ENCODE data around the gene BSG.

GRCh38 chr19:571566-571974 is 826 bp upstream of the BSG start:
- TF ChIP-seq POLR2AphosphoS5 (IDR thresholded peaks at IDR 0.05; ENCODE audit: low read depth): no peak
- TF ChIP-seq CTCF (conservative IDR thresholded peaks at IDR 0.05; ENCODE audit: low read depth in 2 of 2): no peak
